Prostate gland (tissue), 2 donors: ENCODE data around the gene TMEM62.

Experiments
- POLR2A ChIP-seq: fragments of 450-650 bp; IDR thresholded peaks from one replicate; pipeline ENCODE4 v1.6.1; 2016; ENCODE audit warnings: antibody characterized with exemption, mild to moderate bottlenecking
- POLR2AphosphoS5 ChIP-seq: sonication (generic); formaldehyde crosslinking; IDR thresholded peaks from one replicate; pipeline ENCODE4 v1.6.1; 2017; ENCODE audit warnings: antibody characterized with exemption
- TF ChIP-seq, protein P1 (sequence below), 4 experiments: fragments of 200-600 bp in 2 of 4; fragments of 450-650 bp in 2 of 4; sonication (generic) in 2 of 4; IDR thresholded peaks; 1 replicate in 3 of 4; 2 replicates in 1 of 4; pipeline ENCODE4 v1.5.1; 2016 to 2019; ENCODE audit warnings: antibody characterized with exemption in 4 of 4, mild to moderate bottlenecking in 2 of 4, moderate library complexity in 2 of 4

DNA sequence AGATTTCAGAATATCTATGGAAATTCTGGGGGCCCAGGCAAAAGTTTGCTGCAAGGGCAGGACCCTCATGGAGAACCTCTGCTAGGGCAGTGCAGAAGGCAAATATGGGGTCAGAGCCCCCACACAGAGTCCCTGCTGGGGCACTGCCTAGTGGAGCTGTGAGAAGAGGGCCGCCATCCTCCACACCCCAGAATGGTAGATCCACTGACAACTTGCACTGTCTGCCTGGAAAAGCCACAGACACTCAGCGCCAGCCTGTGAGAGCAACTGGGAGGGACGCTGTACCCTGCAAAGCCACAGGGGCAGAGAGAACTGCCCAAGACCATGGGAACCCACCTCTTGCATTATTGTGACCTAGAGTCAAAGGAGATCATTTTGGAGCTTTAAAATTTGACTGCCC is 65.6 kb downstream of the TMEM62 start:
- TF ChIP-seq POLR2A, result no peak
- TF ChIP-seq POLR2AphosphoS5, result no peak
- TF ChIP-seq, protein P1, sequence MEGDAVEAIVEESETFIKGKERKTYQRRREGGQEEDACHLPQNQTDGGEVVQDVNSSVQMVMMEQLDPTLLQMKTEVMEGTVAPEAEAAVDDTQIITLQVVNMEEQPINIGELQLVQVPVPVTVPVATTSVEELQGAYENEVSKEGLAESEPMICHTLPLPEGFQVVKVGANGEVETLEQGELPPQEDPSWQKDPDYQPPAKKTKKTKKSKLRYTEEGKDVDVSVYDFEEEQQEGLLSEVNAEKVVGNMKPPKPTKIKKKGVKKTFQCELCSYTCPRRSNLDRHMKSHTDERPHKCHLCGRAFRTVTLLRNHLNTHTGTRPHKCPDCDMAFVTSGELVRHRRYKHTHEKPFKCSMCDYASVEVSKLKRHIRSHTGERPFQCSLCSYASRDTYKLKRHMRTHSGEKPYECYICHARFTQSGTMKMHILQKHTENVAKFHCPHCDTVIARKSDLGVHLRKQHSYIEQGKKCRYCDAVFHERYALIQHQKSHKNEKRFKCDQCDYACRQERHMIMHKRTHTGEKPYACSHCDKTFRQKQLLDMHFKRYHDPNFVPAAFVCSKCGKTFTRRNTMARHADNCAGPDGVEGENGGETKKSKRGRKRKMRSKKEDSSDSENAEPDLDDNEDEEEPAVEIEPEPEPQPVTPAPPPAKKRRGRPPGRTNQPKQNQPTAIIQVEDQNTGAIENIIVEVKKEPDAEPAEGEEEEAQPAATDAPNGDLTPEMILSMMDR (IDR thresholded peaks at IDR 0.05), result no peak
